Stimulated activated CD4-positive, alpha-beta T cell treated with anti-CD3 and anti-CD28 coated beads, Interleukin-15, amount 100 ng/mL, for 1 hour (primary cell): ENCODE measurements around the gene MIB2.
A peak's percentile ranks its signal among the peaks of the same experiment; 100 is the strongest.
"Not testable (repeated sequence)": the region's sequence is repeated elsewhere in the genome, so short reads cannot be mapped to it uniquely, and the experiment has no call there.

ENCODE experiments used
- DNase-seq, 2 donors: peaks; one replicate each; pipeline ENCODE4 v3.0.0-alpha.2; 2020; ENCODE audit warnings: low read depth in 1 of 2, low spot score in 1 of 2

Gene MIB2

DNA sequence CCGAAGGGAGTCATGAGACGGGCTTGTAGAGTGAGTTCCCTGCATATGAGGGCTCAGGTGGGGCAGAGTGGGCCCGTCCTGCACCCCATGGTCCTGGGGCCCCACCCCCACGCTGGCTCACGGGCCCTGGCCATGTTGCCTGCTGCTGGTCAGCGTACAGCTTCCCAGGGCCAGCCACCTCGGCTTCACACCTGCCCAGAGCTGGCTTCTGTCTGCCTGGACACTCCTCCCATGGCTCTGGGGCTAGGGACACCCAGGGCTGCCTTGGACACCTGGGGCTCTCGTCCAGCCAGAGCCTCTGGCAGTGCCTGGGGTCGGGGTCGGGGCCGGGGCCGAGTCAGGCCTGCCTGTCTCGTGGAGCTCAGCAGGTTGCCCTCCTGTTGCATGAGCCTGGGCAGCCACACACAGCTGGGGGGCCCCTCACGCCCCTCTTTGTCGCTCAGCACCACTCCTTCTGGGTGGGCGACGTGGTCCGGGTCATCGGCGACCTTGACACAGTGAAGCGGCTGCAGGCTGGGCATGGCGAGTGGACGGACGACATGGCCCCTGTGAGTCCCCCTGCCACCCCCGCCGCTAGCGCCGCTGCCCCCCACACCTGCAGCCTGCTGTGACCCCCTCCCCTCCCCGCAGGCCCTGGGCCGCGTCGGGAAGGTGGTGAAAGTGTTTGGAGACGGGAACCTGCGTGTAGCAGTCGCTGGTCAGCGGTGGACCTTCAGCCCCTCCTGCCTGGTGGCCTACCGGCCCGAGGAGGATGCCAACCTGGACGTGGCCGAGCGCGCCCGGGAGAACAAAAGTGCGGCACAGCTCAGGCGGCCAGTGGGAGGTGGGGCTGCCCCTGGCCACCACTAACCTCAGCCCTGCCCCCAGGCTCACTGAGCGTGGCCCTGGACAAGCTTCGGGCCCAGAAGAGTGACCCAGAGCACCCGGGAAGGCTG lies 11.2 kb downstream of the MIB2 start:
- DNase-seq = no peak

DNA sequence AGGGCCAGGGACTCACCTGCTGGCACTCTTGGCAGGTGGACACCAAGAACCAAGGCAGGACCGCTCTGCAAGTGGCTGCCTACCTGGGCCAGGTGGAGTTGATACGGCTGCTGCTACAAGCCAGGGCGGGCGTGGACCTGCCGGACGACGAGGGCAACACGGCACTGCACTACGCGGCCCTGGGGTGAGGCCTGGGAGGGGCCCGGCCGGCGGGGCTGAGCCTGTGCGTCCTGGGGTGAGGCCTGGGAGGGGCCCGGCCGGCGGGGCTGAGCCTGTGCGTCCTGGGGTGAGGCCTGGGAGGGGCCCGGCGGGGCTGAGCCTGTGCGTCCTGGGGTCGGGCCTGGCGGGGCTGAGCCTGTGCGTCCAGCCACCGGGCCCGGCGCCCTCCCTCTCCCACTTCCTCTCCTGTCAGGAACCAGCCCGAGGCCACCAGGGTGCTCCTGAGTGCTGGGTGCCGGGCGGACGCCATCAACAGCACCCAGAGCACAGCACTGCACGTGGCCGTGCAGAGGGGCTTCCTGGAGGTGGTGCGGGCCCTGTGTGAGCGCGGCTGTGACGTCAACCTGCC lies 12.0 kb downstream of the MIB2 start:
- no peak for DNase-seq

DNA sequence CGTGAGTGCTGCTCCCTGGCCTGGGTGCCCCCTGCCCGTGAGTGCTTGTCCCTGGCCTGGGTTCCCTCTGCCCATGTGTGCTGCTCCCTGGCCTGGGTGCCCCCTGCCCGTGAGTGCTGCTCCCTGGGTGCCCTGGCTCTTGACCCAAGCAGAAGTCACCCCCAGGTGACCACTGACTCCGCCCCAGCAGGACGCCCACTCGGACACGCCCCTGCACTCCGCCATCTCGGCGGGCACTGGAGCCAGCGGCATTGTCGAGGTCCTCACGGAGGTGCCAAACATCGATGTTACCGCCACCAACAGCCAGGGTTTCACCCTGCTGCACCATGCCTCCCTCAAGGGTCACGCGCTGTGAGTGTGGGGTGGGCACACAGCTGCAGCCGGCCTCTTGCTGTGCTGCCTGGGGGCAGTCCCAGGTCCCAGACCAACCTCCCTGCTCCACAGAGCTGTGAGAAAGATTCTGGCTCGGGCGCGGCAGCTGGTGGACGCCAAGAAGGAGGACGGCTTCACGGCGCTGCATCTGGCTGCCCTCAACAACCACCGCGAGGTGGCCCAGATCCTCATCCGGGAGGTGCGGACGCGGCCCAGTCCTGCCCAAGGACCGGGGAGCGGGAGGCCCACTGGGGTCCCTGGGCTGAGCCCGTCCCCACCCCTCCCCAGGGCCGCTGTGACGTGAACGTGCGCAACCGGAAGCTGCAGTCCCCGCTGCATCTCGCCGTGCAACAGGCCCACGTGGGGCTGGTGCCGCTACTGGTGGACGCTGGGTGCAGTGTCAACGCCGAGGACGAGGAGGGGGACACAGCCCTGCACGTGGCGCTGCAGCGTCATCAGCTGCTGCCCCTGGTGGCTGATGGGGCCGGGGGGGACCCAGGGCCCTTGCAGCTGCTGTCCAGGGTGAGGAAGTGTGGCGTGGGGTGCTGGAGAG lies 12.8 kb downstream of the MIB2 start:
- DNase-seq = no peak

DNA sequence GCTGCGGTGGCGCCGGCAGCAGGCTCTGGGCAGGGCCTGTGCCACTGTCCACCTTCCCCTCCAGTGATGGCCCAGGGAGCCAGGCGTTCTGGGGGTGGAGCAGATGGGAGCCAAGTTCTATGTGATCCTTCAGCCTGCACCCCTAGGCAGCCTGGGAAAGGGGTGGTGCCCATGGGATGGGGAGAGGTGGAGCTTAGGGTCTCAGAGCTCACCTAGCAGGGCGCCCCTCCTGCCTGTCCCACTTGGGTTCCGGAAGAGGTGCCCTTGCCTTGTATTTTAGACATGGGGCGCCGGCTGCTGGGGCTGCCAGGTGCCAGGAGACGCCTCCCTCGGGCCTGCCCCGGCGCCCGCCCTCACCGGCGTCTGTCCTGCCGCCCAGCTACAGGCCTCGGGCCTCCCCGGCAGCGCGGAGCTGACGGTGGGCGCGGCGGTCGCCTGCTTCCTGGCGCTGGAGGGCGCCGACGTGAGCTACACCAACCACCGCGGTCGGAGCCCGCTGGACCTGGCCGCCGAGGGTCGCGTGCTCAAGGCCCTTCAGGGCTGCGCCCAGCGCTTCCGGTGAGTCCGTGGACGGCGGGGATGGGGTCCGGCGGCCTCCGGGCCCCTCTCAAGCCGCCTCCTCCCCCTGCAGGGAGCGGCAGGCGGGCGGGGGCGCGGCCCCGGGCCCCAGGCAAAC lies 13.6 kb downstream of the MIB2 start:
- no peak for DNase-seq

DNA sequence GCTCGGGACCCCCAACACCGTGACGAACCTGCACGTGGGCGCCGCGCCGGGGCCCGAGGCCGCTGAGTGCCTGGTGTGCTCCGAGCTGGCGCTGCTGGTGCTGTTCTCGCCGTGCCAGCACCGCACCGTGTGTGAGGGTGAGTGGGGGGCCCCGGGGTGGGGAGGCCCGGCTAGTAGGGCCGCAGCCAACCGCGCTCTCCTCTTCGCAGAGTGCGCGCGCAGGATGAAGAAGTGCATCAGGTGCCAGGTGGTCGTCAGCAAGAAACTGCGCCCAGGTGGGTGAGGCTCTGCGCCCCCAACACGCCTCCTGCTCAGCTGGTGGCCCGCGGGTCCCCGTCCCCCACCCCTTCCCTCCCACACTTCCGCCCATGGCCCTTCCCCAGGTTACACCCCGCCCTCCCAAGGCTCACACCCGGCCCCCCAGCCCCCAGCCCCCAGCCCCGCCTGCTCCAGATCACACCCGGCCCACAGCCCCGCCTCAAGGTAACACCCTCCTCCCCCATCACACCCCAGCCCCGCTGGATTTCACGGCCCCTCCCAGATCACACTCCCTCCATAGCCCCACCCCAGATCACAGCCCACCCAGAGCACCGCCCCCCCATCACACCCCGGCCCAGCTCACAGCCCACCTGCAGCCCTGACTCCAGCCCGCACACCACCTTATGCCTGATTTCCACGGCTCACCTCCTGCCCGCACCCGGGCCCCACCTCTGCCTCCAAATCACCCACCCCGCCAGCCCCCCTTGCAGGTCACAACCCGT lies 14.3 kb downstream of the MIB2 start:
- DNase-seq = peak in 1 of 2 donors; percentile 48

DNA sequence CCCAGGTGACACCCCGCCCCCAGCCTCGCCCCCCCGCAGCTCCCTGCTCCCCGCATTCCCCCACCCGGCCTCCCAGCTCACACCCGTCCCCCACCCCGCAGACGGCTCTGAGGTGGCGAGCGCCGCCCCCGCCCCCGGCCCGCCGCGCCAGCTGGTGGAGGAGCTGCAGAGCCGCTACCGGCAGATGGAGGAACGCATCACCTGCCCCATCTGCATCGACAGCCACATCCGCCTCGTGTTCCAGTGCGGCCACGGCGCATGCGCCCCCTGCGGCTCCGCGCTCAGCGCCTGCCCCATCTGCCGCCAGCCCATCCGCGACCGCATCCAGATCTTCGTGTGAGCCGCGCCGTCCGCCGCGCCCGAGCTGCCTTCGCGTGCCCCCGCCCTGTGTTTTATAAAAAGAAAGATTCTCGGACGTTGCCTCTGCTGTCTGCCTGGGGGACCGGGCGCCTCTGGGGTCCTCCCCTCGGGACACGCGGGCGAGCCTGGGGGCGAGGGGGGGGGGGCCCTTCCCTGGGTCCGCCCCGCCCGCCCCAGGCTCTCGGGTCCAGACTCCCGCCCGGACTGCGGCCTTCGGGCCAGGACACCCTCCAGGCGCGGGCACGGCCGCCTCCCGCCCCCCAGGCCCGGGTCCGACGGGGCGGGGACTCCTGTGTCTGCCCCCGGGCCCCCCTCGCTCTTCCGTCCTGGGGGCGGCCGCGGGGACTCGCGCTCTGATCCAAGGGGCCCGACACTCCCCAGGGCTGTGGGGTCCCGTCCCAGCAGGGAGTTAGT lies 15.1 kb downstream of the MIB2 start:
- peak; percentile 82 to 92 for DNase-seq

DNA sequence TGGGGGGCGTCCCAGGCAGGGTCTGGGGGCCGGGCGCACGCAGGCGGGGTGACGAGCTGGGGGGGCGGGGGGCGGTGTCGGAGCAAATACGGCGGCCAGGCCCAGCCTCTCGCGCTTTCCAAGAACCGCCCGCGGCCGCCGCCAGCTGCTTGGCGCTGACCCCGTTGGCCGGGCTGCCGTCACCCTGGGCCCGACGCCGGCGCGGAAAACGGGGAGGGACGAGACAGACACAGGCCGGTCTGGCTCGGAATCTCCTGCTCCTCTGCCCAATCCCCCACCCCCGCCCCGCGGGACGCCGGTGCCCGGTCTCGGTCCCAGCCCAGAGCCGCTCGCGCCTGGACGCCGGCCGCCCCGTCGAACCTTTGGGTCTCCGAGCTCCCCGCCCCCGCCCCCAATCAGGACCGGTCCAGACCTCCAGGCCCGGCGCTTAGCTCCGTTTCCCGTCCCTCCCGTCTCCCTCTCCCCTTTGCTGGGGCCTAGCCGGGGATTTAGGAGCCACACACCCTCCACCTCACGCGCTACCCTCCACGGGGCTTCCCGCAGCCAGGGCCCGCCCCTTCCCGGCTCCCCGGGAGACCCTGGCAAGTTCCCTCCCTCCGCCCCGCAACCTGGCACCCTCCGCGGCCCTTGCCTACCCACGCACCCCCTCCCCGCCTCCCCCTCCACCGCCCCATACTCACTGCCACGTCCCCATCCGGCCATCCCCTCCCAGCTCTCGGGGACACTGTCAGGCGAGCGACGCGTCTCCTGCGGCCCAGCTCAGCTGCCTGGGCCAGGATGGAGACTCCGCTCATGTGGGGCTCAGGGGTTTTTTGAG lies 15.9 kb downstream of the MIB2 start:
- no peak for DNase-seq

DNA sequence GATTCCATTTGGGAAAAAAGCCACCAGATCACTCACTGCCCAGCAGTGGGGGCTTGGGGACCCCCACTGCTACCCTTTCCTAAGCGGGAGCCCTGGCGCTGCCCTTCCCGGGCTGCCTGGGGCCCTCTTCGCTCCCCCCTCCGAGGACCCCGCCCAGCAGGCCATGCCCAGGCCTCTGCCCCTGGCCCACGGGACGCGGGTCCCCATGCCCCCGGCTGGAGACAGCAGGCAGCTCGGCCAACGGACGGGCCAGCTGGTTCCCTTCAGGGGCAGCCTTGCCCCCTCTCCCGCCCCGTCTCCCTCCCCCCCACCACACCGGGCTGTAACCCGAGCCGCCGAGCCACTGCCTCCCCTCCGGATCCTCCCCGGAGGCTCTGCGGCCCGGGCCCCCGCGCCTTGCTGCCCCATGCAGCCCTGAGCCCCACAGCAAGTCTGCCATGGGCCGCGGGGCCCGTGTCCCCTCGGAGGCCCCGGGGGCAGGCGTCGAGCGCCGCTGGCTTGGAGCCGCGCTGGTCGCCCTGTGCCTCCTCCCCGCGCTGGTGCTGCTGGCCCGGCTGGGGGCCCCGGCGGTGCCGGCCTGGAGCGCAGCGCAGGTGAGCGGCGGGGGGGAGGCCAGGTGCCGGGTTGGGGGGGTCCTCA lies 16.6 kb downstream of the MIB2 start, which contains the start of gene MMP23B:
Gene MMP23B (plus strand): TSS at position 392 of the 639 bp plus-strand sequence. CDS start 46 bp downstream, at position 438.
- no peak for DNase-seq

DNA sequence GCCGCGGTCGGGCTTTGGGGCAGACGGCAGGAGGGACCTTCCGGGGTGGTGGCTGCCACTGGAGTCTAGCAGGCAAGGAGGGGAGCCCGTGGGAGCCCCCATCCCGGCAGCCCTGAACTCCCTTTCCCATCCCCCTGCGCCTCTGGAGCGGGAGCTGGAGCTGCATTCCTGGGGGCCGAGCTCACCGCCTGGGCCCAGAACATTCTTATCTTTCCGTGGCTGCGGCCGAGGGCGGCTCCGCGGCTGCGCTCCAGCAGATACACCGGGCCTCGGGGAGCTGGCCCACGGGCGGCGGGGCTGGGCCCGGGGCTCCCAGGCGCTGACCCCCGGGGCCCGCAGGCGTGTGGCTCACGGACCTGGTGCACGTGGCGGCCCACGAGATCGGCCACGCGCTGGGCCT lies 18.1 kb downstream of the MIB2 start:
- not testable (repeated sequence) for DNase-seq

DNA sequence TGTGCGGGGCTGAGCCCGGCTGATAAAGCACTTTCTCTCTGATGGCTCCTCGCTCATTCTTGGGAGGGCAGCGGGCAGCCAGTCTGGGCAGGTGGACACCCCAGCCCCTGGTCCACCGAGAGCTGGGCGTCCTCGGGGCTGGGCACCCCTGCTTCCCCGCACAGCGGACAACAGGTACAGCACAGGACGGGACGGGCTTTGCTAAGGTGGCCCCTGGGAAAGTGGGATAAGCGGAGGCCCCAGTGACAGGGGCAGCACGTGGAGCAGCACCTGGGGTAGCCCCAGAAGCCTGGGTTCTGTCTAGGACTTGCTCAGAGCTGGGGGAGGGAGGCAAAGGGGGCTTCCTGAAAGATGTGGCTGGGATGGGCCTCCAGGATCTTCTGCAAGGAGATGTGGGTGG lies 19.3 kb downstream of the MIB2 start:
- not testable (repeated sequence) for DNase-seq

DNA sequence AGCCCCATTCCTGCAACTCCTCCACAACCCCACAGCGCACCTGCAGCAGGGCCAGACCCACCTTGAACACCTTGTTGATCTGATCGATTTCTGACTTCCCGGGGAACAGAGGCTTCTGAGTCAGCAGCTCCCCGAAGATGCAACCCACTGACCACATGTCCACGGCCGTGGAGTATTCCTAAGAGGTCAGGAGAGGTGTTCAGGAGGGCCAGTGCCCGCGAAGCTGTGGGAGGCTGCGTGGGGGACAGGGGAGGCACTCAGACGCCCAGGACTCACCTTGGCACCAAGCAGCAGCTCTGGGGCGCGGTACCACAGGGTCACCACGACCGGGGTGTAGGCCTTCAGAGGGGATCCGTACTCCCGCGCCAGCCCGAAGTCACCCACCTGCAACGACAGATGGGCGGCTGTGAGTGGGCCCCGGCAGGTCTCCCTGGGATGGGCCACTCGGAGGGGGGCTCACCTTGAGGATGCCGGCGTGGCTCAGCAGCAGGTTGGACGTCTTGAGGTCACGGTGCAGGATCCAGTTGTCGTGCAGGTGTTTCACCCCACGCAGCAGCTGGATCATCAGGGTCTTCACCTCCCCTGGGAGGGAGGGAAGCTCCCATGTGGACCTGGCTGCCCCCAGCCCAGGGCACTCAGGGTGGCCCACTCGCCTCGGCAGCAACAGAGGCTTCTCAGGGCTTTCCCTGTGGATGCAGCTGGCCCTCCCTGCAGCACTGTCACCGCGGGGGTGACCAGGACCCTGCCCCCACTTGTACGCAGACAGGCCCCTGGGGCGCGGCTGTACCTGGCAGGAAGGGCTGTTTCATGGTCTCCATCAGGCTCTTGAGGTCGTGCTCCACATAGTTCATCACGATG lies 21.6 kb downstream of the MIB2 start:
- not testable (repeated sequence) for DNase-seq

DNA sequence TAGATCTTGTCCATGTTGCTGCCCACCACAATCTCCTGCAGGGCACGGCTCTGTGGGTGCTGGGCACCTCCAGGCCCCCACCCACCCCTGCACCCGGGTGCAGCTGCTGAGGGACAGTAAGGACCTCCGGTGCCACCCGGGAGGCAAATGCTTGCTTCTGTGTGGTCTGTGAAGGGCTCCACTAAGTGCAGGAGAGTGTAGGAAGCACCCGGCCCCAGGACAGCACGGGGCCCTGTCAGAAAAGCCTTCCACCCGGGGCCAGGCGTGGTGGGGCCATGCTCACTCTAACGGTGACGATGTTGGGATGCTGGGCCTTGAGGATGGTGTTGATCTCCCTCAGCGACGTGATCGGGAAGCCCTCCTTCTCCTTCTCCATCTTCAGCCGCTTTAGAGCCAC lies 22.2 kb downstream of the MIB2 start:
- DNase-seq = not testable (repeated sequence)

DNA sequence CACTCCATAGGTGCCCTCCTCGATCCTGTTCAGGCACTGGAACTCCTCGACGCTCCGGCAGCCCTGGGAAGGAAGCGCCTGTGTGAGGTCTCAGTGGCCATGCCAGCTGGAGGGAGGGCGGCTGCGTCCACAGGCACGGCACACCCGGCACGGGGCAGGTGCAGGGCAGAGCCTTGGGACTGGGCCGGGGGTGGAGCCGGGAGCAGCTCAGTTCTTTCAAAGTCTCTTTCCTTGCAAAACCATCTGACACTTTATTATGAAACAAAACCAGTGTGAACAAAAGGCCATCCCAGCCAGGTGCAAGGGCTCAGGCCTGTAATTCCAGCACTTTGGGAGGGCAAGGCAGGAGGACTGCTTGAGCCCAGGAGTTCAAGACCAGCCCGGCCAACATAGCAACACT lies 23.2 kb downstream of the MIB2 start:
- not testable (repeated sequence) for DNase-seq

DNA sequence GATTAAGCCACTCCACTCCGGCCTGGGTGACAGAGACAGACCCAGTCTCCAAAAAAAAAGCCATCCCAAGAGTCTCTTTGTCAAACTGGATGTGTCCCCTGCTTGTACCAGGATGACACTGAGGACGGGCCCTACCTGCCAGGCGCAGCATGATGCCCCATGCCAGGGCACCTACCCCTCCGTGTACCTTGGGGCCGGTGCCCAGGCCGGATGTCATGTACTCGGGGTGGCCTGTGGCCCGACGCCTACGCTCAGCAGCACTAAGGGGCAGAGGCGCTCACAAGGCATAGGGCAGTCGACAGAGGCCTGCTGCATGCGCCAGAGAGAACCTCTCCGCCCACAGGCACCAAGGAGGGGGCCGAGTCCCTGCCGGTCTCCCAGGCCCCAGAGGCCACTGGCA lies 24.1 kb downstream of the MIB2 start:
- not testable (repeated sequence) for DNase-seq

DNA sequence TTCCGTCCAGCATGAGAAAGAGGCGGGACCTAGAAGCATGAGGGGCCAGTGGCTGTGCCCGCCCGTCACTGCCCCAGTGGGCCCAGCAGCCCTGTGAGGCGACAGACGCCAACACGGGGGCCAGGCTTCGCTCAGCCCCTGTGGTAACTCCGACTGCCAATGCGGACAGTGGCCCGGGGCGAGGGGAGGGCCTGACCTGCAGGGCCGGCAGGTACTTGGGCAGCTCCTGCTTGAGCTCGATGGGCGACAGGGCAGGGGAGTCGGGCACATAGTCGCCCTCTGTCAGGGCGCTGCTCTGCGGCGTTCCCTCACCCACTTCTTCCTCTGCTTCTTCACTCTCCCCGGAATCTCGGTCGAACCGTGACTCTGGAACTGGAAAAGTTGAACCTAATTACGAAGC lies 24.8 kb downstream of the MIB2 start:
- not testable (repeated sequence) for DNase-seq

DNA sequence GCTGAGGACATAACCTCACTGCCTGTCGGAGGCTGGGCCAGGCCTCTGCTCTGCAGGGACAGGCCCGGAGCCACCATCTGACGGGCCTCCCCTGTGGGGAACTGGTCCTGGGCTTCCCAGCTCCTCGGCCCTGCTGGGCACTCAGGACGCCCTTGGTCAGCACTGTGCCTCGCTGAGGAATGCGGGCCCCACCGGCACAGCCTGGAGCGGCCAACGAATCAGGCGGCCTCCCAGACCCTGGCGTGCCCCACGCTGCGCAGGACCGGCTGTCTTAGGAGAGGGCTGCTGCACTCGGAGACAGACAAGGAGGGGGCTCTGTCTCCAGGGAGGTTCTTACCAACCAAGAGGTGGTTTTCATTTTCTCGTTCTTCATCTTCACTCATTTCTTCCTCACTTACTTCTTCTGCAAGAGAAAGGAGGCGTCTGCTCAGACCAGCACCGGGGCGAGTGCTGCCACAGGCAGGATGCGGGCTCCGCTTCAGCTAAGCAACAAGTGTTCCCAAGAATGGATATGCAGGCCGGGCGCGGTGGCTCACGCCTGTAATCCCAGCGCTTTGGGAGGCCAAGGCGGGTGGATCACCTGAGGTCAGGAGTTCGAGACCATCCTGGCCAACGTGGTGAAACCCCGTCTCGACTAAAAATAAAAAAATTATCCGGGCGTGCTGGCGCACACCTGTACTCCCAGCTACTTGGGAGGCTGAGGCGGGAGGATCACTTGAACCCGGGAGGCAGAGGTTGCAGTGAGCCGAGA lies 25.6 kb downstream of the MIB2 start:
- DNase-seq = not testable (repeated sequence)
